ENCODE results near the gene NALF2.

GRCh38 chrX:69505772-69506616 lies 1.9 kb downstream of the NALF2 start:
- TF ChIP-seq CTCF (conservative IDR thresholded peaks at IDR 0.05 in 1 of 2, IDR thresholded peaks at IDR 0.05 in 1 of 2; ENCODE audit: low read depth in 1 of 2, low read length in 2 of 2) (no peak), EZH2 (IDR thresholded peaks at IDR 0.05; ENCODE audit: low read length, missing control alignments) (peak; percentile 48)

Measured in fibroblast of lung (primary cell).